IPS-15b (cell line): ENCODE measurements around the gene PHLPP1.

ENCODE experiments used
- H3K27me3 ChIP-seq: one replicate; pipeline ENCODE4 v1.6.1; 2013; ENCODE audit warnings: low read length; ENCODE audit not compliant: control insufficient read depth, insufficient read depth
- H3K36me3 ChIP-seq: one replicate; pipeline ENCODE4 v1.6.1; 2013; ENCODE audit warnings: low read length; ENCODE audit not compliant: control insufficient read depth, insufficient read depth
- H3K4me1 ChIP-seq: one replicate; pipeline ENCODE4 v1.6.1; 2013; ENCODE audit warnings: mild to moderate bottlenecking, low read length; ENCODE audit not compliant: control insufficient read depth, insufficient read depth
- H3K4me3 ChIP-seq: one replicate; pipeline ENCODE4 v1.5.1; 2013; ENCODE audit warnings: low read depth, low read length
- H3K9ac ChIP-seq: one replicate; pipeline ENCODE4 v1.6.1; 2013; ENCODE audit warnings: low read depth, mild to moderate bottlenecking, low read length
- H3K9me3 ChIP-seq: one replicate; pipeline ENCODE4 v1.6.1; 2013; ENCODE audit warnings: mild to moderate bottlenecking, low read length; ENCODE audit not compliant: control insufficient read depth, insufficient read depth

Gene PHLPP1

DNA sequence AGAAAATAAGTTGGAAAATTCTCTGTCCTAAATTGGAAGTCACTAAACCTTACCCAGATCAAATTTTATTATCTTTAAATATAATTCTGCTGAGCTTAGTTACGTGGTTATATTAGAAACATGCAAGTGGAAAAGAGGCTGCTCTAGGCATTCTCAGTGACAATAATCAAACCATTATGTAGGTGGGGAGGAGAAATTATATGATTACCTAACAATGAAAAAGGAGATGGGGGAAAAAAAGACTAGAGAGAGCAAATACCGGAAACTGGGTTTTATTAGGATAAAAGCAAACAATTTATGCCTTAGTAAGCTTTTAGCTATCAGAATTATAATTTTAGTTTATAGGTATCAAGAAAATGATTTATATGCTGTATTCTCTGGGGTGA lies 53.2 kb downstream of the PHLPP1 start:
- Histone ChIP-seq H3K4me3 (no peak overlapping the region), H3K9ac (no peak overlapping the region)

DNA sequence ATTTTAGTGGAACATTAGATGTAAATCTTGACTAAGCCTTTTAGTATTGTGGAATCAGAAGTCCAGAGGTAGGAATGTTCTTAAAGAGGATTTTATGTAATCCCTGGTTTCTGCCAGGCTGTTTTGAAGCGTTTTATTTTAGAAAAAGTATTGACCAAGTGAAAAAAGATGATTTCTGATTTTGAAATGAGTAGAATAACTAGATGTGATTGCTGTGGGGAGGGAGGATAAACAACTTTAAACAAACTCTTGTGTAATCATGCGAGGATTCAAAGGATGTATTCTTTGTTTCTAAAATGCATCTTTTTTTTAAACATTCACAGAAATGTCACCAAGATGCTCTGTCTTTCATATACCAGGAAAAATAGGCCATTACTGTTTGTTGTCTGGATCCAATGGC lies 53.9 kb downstream of the PHLPP1 start:
- Histone ChIP-seq H3K27me3 (no peaks in the 10 kb centered on the region), H3K9me3 (no peaks in the 10 kb centered on the region), H3K4me1 (peaks cover 19% of the 10 kb centered on the region), H3K4me3 (no peak overlapping the region), H3K36me3 (no peaks in the 10 kb centered on the region), H3K9ac (no peak overlapping the region)

More for the DNA sequence above, 53.2 kb downstream of the PHLPP1 start:
- peaks cover 15% of the 10 kb centered on the region for H3K4me1 ChIP-seq
- H3K36me3 ChIP-seq: no peaks in the 10 kb centered on the region
- no peaks in the 10 kb centered on the region for H3K9me3 ChIP-seq
- no peaks in the 10 kb centered on the region for H3K27me3 ChIP-seq

DNA sequence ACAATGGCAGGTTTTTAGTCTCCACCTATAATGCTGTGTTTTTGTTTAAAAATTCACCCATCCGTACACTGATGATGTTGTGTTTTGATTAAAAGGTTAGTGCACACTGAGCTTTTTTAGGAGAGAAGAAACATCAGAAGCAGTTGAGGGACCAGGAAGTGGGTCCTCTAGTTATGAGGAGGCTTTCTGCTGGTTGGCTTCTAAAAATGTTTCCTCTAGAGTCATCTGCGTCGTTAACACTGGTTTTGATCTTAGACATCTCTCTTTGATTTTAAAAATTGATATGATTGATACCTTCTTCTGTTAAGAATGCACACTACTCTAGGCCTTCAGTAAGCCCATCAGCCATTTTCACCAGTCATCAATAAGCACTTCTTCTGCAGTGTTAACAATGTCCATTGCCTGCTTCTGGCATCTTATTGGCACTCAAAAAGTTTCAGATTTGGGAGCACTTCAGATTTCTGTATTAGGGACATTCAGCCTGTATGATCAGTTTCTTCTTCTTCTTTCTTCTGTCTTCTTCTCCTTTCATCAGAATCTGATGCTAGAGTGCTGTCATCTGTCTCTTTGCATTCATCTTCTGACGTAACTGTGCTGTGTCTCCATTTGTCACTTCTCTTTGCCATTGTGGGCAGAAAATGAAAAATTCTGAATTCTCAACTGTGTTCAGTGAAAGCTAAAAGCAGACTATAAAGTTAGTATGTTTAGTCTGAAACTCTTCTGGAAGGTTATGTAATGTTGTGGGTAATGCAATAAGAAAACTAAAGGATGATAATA lies 56.3 kb downstream of the PHLPP1 start:
- Histone ChIP-seq H3K9me3 (no peaks in the 10 kb centered on the region), H3K9ac (no peak overlapping the region), H3K36me3 (no peaks in the 10 kb centered on the region), H3K27me3 (no peaks in the 10 kb centered on the region), H3K4me1 (peaks cover 14% of the 10 kb centered on the region), H3K4me3 (no peak overlapping the region)

DNA sequence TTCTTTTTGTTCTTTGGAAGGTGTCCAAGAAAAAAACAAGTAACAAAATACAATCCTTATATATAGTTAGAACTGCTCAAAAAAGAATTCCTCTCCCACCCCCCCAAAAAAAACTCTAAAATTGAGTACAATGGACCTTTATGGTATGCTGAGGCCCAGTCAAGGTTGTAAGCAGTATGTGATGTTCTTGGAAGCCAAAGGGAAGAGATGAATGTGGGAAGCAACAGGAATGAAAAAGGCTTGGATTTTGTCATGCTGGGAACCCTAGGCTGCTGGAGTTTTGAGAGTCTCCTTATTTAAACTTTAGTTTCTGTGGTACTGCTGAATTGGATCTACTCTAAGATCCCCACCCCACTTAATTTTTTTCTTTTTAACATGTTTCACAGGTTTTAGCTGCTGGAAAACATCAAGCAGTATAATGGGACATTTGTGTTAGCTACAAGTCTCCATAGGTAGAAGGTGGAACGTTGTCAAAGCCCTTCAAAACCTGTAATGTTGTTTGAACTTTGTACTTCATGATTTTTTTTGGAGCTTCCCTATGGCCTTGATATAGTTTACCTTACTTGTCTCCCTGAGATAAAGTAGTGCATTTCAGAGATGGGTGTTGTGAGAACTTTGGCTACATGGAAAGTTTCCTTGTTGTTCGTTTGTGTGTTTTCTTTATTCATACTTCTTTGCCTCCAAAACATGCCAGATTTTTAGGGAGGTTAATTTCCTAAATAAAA lies 57.7 kb downstream of the PHLPP1 start:
- Histone ChIP-seq H3K36me3 (no peaks in the 10 kb centered on the region), H3K4me3 (no peak overlapping the region), H3K9me3 (no peaks in the 10 kb centered on the region), H3K27me3 (no peaks in the 10 kb centered on the region), H3K4me1 (peaks cover 13% of the 10 kb centered on the region), H3K9ac (no peak overlapping the region)

DNA sequence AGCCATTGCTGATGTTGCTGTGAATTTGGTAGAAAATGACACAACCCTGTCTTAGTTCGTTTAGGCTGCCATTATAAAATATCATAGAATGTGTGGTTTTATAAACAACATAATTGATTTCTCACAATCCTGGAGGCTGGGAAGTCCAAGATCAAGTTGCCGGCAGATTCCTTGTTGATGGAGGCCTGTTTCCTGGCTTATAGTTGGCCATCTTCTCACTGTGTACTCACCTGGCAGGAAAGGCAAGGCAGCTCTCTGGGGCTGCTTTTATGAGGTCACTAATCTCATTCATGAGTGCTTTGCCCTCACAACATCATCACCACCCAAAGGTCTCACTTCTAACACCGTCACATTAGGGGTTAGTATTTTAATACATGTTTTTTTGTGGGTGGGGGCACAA lies 58.4 kb downstream of the PHLPP1 start:
- Histone ChIP-seq H3K9me3 (no peaks in the 10 kb centered on the region), H3K36me3 (no peaks in the 10 kb centered on the region), H3K9ac (no peak overlapping the region), H3K4me1 (peaks cover 19% of the 10 kb centered on the region), H3K4me3 (no peak overlapping the region), H3K27me3 (no peaks in the 10 kb centered on the region)

DNA sequence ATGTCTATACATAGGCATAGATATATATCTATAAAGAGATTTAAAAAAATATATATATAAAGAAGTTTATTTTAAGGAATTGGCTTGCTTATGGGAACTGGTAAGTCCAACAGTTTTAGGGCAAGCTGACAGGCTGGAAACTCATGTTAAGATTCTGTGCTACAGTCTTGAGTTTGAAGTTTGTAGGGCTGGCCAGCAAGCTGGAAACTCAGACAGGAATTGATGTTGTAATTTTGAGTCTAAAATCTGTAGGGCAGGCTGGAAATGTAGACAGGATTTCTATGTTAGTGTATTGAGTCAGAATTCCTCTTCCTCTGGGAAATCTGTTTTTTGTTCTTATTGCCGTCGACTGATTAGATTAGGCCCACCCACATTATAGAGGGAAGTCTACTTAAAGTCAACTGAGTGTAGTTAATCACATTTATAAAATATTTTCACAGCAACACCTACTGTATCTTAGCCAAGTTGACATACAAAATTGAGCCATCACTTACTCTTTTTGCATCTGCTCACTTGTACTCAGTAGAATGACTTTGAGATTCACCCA lies 60.8 kb downstream of the PHLPP1 start:
- Histone ChIP-seq H3K9me3 (no peaks in the 10 kb centered on the region), H3K4me1 (peaks cover 28% of the 10 kb centered on the region)

DNA sequence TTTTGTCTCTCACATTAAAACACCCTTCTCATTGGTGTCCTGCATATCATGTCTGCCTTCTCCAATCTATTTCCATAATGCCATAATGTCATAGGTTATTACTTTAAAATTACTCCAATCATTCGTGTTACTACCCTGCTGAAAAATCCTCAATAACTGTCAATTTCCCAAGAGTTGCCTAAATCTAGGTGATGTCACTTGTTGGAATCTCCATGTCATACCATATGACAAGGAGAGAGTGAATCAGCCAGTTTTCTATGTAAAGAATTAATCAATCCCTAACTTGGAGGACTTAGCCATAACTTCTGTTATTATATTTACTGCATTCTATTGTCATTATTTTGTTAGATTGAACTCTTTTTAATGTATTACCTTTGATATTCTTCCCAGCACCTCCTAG lies 62.5 kb downstream of the PHLPP1 start:
- Histone ChIP-seq H3K27me3 (no peaks in the 10 kb centered on the region), H3K4me1 (peaks cover 32% of the 10 kb centered on the region)

More for the DNA sequence above, 60.8 kb downstream of the PHLPP1 start:
- no peaks in the 10 kb centered on the region for H3K36me3 ChIP-seq
- no peaks in the 10 kb centered on the region for H3K27me3 ChIP-seq
- H3K4me3 ChIP-seq: no peak overlapping the region
- H3K9ac ChIP-seq: no peak overlapping the region

DNA sequence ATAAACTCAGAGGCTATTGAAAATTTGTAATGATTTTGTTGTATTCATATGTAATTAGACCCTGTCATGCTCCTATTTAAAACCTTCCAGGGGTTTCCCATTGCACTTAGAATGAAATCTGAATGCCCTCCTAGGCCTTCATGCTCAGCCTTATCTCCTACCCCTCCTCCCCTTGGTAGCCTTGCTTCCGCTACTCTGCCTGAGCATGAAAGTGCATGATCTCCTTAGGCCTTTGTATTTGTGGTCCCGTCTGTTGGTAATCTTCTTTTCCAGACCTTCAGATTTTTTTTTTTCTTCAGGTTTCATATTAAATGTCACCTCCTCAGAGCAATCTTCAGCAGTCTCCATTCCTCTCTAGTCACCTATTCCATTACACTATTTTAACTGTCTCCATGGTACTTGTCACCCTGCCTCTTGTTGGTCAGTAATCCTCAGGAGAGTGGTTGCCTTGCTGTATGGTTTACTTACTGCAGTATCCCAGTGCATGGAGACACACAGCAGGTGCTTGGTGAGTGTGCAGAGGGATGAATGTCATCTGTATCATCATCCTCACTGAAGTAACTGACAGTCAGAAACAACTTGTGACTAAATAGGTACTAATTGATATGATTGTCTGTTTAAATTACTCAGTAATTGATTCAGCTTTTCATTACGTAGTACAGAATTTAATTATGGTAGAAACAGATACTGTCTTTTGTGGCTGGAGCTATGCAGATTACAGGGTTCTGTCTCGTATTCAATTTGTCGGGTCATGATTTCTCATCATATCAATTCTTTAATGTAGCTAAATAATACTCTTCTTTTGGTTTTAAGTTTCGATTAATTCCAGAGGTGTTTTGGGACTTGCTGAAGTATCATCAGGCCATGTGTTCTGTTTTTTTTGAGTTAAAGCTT lies 63.9 kb downstream of the PHLPP1 start:
- Histone ChIP-seq H3K9ac (no peak overlapping the region), H3K9me3 (no peaks in the 10 kb centered on the region), H3K36me3 (no peaks in the 10 kb centered on the region), H3K4me1 (peaks cover 32% of the 10 kb centered on the region), H3K27me3 (no peaks in the 10 kb centered on the region), H3K4me3 (no peak overlapping the region)

More for the DNA sequence above, 62.5 kb downstream of the PHLPP1 start:
- no peak overlapping the region for H3K9ac ChIP-seq
- no peak overlapping the region for H3K4me3 ChIP-seq
- no peaks in the 10 kb centered on the region for H3K9me3 ChIP-seq
- H3K36me3 ChIP-seq: no peaks in the 10 kb centered on the region

DNA sequence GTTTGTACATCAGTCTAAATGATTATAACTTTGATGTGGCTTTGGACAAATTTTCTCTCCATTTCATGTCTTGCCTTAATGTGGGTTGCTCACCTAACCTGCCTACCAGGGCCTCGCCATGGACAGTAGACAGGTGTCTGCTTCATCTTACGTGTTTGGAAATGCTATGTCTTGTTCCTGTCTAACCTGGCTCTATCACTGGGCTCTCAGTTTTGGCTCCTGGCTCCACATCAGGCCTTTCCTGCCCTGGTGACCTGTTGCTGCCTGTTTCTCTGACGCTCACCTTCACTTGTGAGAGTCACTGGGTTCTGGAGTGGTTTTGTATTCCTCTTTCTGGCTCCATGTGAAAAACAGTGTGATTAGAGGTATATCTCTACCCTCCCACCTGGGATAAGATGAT lies 65.9 kb downstream of the PHLPP1 start:
- Histone ChIP-seq H3K27me3 (no peaks in the 10 kb centered on the region), H3K4me1 (peaks cover 37% of the 10 kb centered on the region), H3K9me3 (no peaks in the 10 kb centered on the region), H3K36me3 (no peaks in the 10 kb centered on the region), H3K4me3 (no peak overlapping the region), H3K9ac (no peak overlapping the region)

DNA sequence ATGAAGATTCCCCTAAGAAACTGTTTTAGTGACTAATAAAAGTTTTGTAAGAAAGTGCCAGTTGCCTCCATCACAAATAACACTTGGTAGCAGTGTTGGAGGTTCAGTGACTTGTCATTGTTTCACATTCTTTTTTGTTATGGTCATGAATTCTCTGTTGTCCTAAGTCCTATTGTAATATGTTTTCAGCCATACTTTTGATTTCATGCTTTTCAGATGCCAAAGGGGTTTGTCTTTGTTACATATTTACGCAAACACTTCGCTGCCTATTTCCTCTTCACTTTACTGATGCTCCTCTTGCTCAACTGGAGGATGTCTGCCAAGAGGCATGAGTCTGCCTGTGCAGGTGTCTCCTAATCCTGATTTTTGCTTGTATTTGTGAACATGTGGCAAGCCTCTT lies 66.6 kb downstream of the PHLPP1 start:
- Histone ChIP-seq H3K4me3 (no peak overlapping the region), H3K9me3 (no peaks in the 10 kb centered on the region), H3K9ac (no peak overlapping the region), H3K4me1 (peaks cover 37% of the 10 kb centered on the region), H3K27me3 (no peaks in the 10 kb centered on the region), H3K36me3 (no peaks in the 10 kb centered on the region)

DNA sequence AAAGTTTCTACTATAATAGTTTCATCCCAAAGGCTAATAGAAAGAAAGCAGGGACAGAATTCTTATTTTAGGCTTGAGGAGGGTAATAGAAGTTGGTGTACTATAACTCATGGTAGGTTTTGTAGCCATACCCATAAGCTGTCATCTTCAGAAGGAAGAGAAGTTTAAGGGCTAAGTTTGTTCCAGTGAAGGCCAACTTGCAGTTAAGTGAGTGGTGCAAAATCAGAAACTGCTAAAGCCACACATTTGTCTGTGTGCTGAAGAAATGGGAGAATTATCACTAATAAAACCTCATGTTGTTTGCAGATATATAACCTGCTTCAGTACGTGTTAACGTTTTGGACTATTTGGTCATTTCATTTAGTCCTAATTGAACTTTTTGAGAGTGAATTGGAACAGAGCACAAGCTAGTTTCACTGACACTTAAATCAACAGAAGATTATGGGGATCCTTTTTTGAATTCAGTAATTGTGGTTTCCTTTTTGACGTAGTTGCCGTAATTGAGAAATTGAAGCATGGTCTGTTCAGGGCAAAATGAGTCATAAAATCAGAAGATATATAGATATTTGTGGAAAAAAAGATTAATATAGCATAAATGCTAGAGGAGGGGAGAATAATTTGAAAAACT lies 69.1 kb downstream of the PHLPP1 start:
- H3K4me3 ChIP-seq: no peak overlapping the region
- H3K9me3 ChIP-seq: no peaks in the 10 kb centered on the region
- H3K27me3 ChIP-seq: no peaks in the 10 kb centered on the region
- H3K9ac ChIP-seq: no peak overlapping the region
- H3K4me1 ChIP-seq: peaks cover 31% of the 10 kb centered on the region
- H3K36me3 ChIP-seq: no peaks in the 10 kb centered on the region
